K562 (cell line): ENCODE results near the gene LSM4. TPM values are rescaled to one million over a fixed set of nuclear protein-coding genes. Genes with fewer than 3 reads are reported as not detected.

Experiments used
- CHAMP1 ChIP-seq: fragments of 450-650 bp; IDR thresholded peaks from 2 replicates; pipeline ENCODE4 v1.6.1; 2016; ENCODE audit warnings: mild to moderate bottlenecking
- E2F4 ChIP-seq: sonication (generic); formaldehyde crosslinking; IDR thresholded peaks from 2 replicates; pipeline ENCODE4 v1.8.0; 2022; ENCODE audit warnings: mild to moderate bottlenecking, low read depth, missing genetic modification reagents
- EP300 ChIP-seq: IDR thresholded peaks from 2 replicates; pipeline ENCODE4 v1.6.1; 2012; ENCODE audit warnings: low read length, improper control_type of control experiment
- GABPB1 ChIP-seq: sonication (generic); formaldehyde crosslinking; IDR thresholded peaks from 2 replicates; pipeline ENCODE4 v1.8.0; 2022; ENCODE audit warnings: mild to moderate bottlenecking, missing genetic modification reagents
- HLTF ChIP-seq: fragments of 450-650 bp; IDR thresholded peaks from 2 replicates; pipeline ENCODE4 v1.6.1; 2016
- HNRNPL ChIP-seq: fragments of 200-400 bp; formaldehyde crosslinking; IDR thresholded peaks from 2 replicates; pipeline ENCODE4 v1.6.1; 2017; ENCODE audit warnings: low read depth, mild to moderate bottlenecking, low read length
- HOXB6 ChIP-seq: fragments of 250-450 bp; sonication (Bioruptor Pico); IDR thresholded peaks from 2 replicates; pipeline ENCODE4 v1.5.1; 2022; ENCODE audit warnings: mild to moderate bottlenecking, borderline replicate concordance
- LEF1 ChIP-seq: fragments of 450-650 bp; IDR thresholded peaks from 2 replicates; pipeline ENCODE4 v1.6.1; 2016; ENCODE audit warnings: mild to moderate bottlenecking
- MAFG ChIP-seq: fragments of 450-650 bp; conservative IDR thresholded peaks from 2 replicates; pipeline ENCODE4 v1.6.1; 2016; ENCODE audit warnings: missing genetic modification characterization, missing compliant biosample characterization
- MEIS2 ChIP-seq: fragments of 450-650 bp; IDR thresholded peaks from 2 replicates; pipeline ENCODE4 v1.6.1; 2014; ENCODE audit warnings: mild to moderate bottlenecking; ENCODE audit not compliant: partially characterized antibody
- RAD51 ChIP-seq: fragments of 450-650 bp; IDR thresholded peaks from 2 replicates; pipeline ENCODE4 v1.7.1; 2016; ENCODE audit warnings: low read depth, mild to moderate bottlenecking, borderline replicate concordance
- RBM14 ChIP-seq: fragments of 200-400 bp; formaldehyde crosslinking; IDR thresholded peaks from 2 replicates; pipeline ENCODE4 v1.6.1; 2018; ENCODE audit warnings: low read depth, mild to moderate bottlenecking, low read length, moderate library complexity, borderline replicate concordance; ENCODE audit not compliant: insufficient read depth
- RBM15 ChIP-seq: fragments of 200-400 bp; formaldehyde crosslinking; IDR thresholded peaks from 2 replicates; pipeline ENCODE4 v1.6.1; 2018; ENCODE audit warnings: mild to moderate bottlenecking, low read length, moderate library complexity; ENCODE audit not compliant: insufficient read depth
- RBM34 ChIP-seq: fragments of 200-400 bp; formaldehyde crosslinking; IDR thresholded peaks from 2 replicates; pipeline ENCODE4 v1.6.1; 2018; ENCODE audit warnings: low read length, borderline replicate concordance; ENCODE audit not compliant: insufficient read depth
- SIN3B ChIP-seq: fragments of 450-650 bp; IDR thresholded peaks from 2 replicates; pipeline ENCODE4 v1.6.1; 2017; ENCODE audit warnings: low read depth, mild to moderate bottlenecking, moderate library complexity
- SIRT6 ChIP-seq: IDR thresholded peaks from one replicate; pipeline ENCODE4 v1.6.1; 2012; ENCODE audit warnings: low read depth, mild to moderate bottlenecking, control low read depth, inconsistent platforms, low read length, moderate library complexity
- SMC3 ChIP-seq: conservative IDR thresholded peaks from 2 replicates; pipeline ENCODE4 v1.6.1; 2011; ENCODE audit warnings: low read depth, low read length, improper control_type of control experiment; ENCODE audit not compliant: insufficient read depth
- XRCC5 ChIP-seq: fragments of 200-400 bp; formaldehyde crosslinking; IDR thresholded peaks from 2 replicates; pipeline ENCODE4 v1.6.1; 2017; ENCODE audit warnings: low read depth, mild to moderate bottlenecking, low read length
- ZBTB26 ChIP-seq: fragments of 450-650 bp; formaldehyde crosslinking; IDR thresholded peaks from 2 replicates; pipeline ENCODE4 v1.4.0; 2022; ENCODE audit warnings: missing genetic modification characterization
- ZC3H11A ChIP-seq: IDR thresholded peaks from 2 replicates; pipeline ENCODE4 v1.6.1; 2012; ENCODE audit warnings: low read depth, low read length, improper control_type of control experiment
- ZNF274 ChIP-seq: IDR thresholded peaks from 2 replicates; pipeline ENCODE4 v1.6.1; 2011; ENCODE audit warnings: low read depth, mild to moderate bottlenecking, low read length, moderate library complexity, borderline replicate concordance
- ZNF311 ChIP-seq: fragments of 250-450 bp; sonication (Bioruptor Pico); IDR thresholded peaks from 2 replicates; pipeline ENCODE4 v1.4.0; 2020; ENCODE audit warnings: mild to moderate bottlenecking, moderate library complexity
- ZNF668 ChIP-seq: fragments of 250-450 bp; sonication (Bioruptor Pico); IDR thresholded peaks from 2 replicates; pipeline ENCODE4 v1.8.0; 2022; ENCODE audit warnings: mild to moderate bottlenecking, inconsistent platforms
- polyA plus RNA-seq, 8 experiments: library from polyadenylated mRNA; depleted of rRNA in 4 of 8; stranded (reverse) in 5 of 8; unstranded in 3 of 8; fragments of >200 nt; fragmentation: Nextera tagmentation in 2 of 8; fragmentation: Illumina TruSeq in 1 of 8; extraction: Ambion mirVana in 2 of 8; extraction: Trizol in 1 of 8; gene quantifications; 2 replicates each; pipeline versions ENCODE4 v1.2.1 to v1.2.3, GENCODE V29; 2011 to 2014; ENCODE audit warnings: inconsistent platforms in 1 of 8, missing spikeins in 1 of 8
- total RNA-seq, 7 experiments: library from RNA; depleted of rRNA in 6 of 7; stranded (reverse); fragments of >200 nt in 6 of 7; fragmentation: Illumina TruSeq in 2 of 7; extraction: Trizol in 2 of 7; gene quantifications; 2 replicates each; pipeline versions ENCODE4 v1.2.1 to v1.2.3, GENCODE V29; 2011 to 2021; ENCODE audit warnings: low replicate concordance in 1 of 7

Gene LSM4
- total and polyA plus RNA-seq, 9 of the 15 experiments (the other 6 are each of a cell fraction or from before 2014, with no cell fraction given): 11.9 to 763 (median 202) TPM

- TF ChIP-seq HNRNPL (no peak), RAD51 (no peak), ZNF274 (no peak), SMC3 (no peak), MAFG (no peak), XRCC5 (0 out of 2 replicates have a peak, but pooled peaks have one; percentile 25), ZNF311 (CRISPR knock-in tag) (peak; percentile 23; the same call in 1 of the 2 replicates), GABPB1 (CRISPR knock-in tag) (peak; percentile 45; the same call in 1 of the 2 replicates), ZNF668 (CRISPR knock-in tag) (no peak), LEF1 (peak; percentile 49; the same call in 1 of the 2 replicates), RBM14 (no peak), RBM34 (no peak), ZBTB26 (peak; percentile 49; the same call in 1 of the 2 replicates), ZC3H11A (no peak), MEIS2 (no peak), EP300 (no peak), HOXB6 (CRISPR knock-in tag) (no peak), RBM15 (no peak), SIRT6 (no peak), CHAMP1 (no peak), HLTF (peak; percentile 89; the same call in 1 of the 2 replicates), E2F4 (CRISPR knock-in tag) (no peak), SIN3B (no peak)
Observed at GRCh38 chr19:18304458-18305310, 18.2 kb downstream of the LSM4 start (continued).
